GM12878 (cell line): Measurements from ENCODE around the gene FGFR2. TPM values are rescaled to one million over a fixed set of nuclear protein-coding genes. Genes with fewer than 3 reads are reported as not detected.

Source experiments
- ATF2 ChIP-seq: IDR thresholded peaks from 2 replicates; pipeline ENCODE4 v1.6.1; 2012; ENCODE audit warnings: low read length, inconsistent platforms
- CBX3 ChIP-seq: fragments of 200-600 bp; sonication (generic); IDR thresholded peaks from 2 replicates; pipeline ENCODE4 v1.6.1; 2016; ENCODE audit warnings: low read depth, borderline replicate concordance
- EP300 ChIP-seq, 2 experiments: fragments of 150-350 bp in 1 of 2; IDR thresholded peaks; 2 replicates each; pipeline ENCODE4 v1.6.1; 2011 to 2012; ENCODE audit warnings: low read depth in 2 of 2, low read length in 2 of 2, borderline replicate concordance in 1 of 2, improper control_type of control experiment in 1 of 2, inconsistent platforms in 1 of 2; ENCODE audit not compliant: control insufficient read depth in 1 of 2
- LARP7 ChIP-seq: fragments of 450-650 bp; IDR thresholded peaks from 2 replicates; pipeline ENCODE4 v1.6.1; 2017; ENCODE audit warnings: mild to moderate bottlenecking
- RELB ChIP-seq: fragments of 450-650 bp; IDR thresholded peaks from 2 replicates; pipeline ENCODE4 v1.6.1; 2017; ENCODE audit warnings: low read depth, mild to moderate bottlenecking, moderate library complexity
- SP1 ChIP-seq: IDR thresholded peaks from one replicate; pipeline ENCODE4 v1.6.1; 2011; ENCODE audit warnings: low read depth, low read length
- STAT3 ChIP-seq: IDR thresholded peaks from 2 replicates; pipeline ENCODE4 v1.6.1; 2011; ENCODE audit warnings: low read depth, low read length, improper control_type of control experiment
- TAF1 ChIP-seq: IDR thresholded peaks from 2 replicates; pipeline ENCODE4 v1.6.1; 2011; ENCODE audit warnings: mild to moderate bottlenecking, low read depth, low read length, borderline replicate concordance
- ZBTB11 ChIP-seq: fragments of 450-650 bp; formaldehyde crosslinking; IDR thresholded peaks from 2 replicates; pipeline ENCODE4 v1.5.0; 2022; ENCODE audit warnings: mild to moderate bottlenecking, missing genetic modification characterization
- ZBTB33 ChIP-seq: fragments of 450-650 bp; IDR thresholded peaks from 2 replicates; pipeline ENCODE4 v1.6.1; 2017; ENCODE audit warnings: mild to moderate bottlenecking
- ZNF384 ChIP-seq: IDR thresholded peaks from 2 replicates; pipeline ENCODE4 v1.6.1; 2012; ENCODE audit warnings: low read depth, mild to moderate bottlenecking, low read length, improper control_type of control experiment, borderline replicate concordance
- polyA plus RNA-seq, 11 experiments: library from polyadenylated mRNA; depleted of rRNA in 4 of 11; unstranded in 6 of 11; stranded (reverse) in 5 of 11; fragments of >200 nt; fragmentation: Nextera tagmentation in 4 of 11; fragmentation: Illumina TruSeq in 1 of 11; extraction: Ambion mirVana in 4 of 11; extraction: Trizol in 1 of 11; gene quantifications; 1 replicate in 1 of 11; 2 replicates in 10 of 11; pipeline versions ENCODE4 v1.2.1 to v1.2.3, GENCODE V29; 2011 to 2016; ENCODE audit warnings: inconsistent platforms in 2 of 11, missing spikeins in 2 of 11, low read depth in 1 of 11
- total RNA-seq, 4 experiments: library from RNA; depleted of rRNA in 3 of 4; stranded (reverse); fragments of >200 nt in 3 of 4; fragmentation: Illumina TruSeq in 1 of 4; extraction: Trizol in 1 of 4; gene quantifications; 2 replicates each; pipeline versions ENCODE4 v1.2.1 to v1.2.3, GENCODE V29; 2013 to 2021

FGFR2 gene
- total and polyA plus RNA-seq, 10 of the 15 experiments (the other 5 are each of a cell fraction or from before 2014, with no cell fraction given) = 0.04 to 0.15 TPM; not detected in 8

GRCh38 chr10:121609426-121610380, 11.5 kb upstream of the FGFR2 start (continued):
- TF ChIP-seq ZBTB11 (CRISPR knock-in tag) (no peak), EP300 (IDR thresholded peaks at IDR 0.05; ENCODE audit: borderline replicate concordance in 1 of 2, control insufficient read depth in 1 of 2, low read depth in 2 of 2, low read length in 2 of 2) (no peak), SP1 (no peak), CBX3 (no peak), LARP7 (no peak), ZNF384 (no peak), RELB (no peak), TAF1 (no peak), STAT3 (no peak), ATF2 (no peak), ZBTB33 (no peak)
- TF ChIP-seq, all 136 proteins: peak for 0
